Dedifferentiated amniotic fluid mesenchymal stem cell (primary cell): Measurements from ENCODE around the gene PRR32.
"Not testable (repeated sequence)": the region's sequence is repeated elsewhere in the genome, so short reads cannot be mapped to it uniquely, and the experiment has no call there.

Source experiments
- DNase-seq: peaks from one replicate; pipeline ENCODE4 v3.0.0-alpha.2; 2016; ENCODE audit errors: extremely low spot score

The PRR32 gene

GRCh38 chrX:126819429-126819828, at the start of gene PRR32:
Gene PRR32, plus strand, starts transcription at chrX:126819729. Its CDS starts 115 bp downstream, at chrX:126819844.
- DNase-seq = no peak

GRCh38 chrX:126770179-126770578, 49.4 kb upstream of the PRR32 start:
- DNase-seq = no peak

- no peak for DNase-seq
These were observed 34.0 kb upstream of the PRR32 start for GRCh38 chrX:126785539-126785938.

- no peak for DNase-seq
These were observed 20.5 kb upstream of the PRR32 start for GRCh38 chrX:126799059-126799458.

GRCh38 chrX:126806784-126807183, 12.7 kb upstream of the PRR32 start:
- not testable (repeated sequence) for DNase-seq

- DNase-seq = no peak
These were observed 3.7 kb upstream of the PRR32 start for GRCh38 chrX:126815806-126816205.

- DNase-seq = no peak
These were observed 1.3 kb downstream of the PRR32 start for GRCh38 chrX:126820700-126821420.

GRCh38 chrX:126824338-126825007, 4.9 kb downstream of the PRR32 start:
- DNase-seq = no peak

- no peak for DNase-seq
These were observed 6.2 kb downstream of the PRR32 start for GRCh38 chrX:126825566-126826193.

GRCh38 chrX:126836186-126836585, 16.7 kb downstream of the PRR32 start:
- no peak for DNase-seq

- DNase-seq = no peak
These were observed 27.6 kb downstream of the PRR32 start for GRCh38 chrX:126847143-126847542.

GRCh38 chrX:126855839-126856524, 36.5 kb downstream of the PRR32 start:
- DNase-seq = no peak
